Vagina (tissue), 2 donors: ENCODE measurements around the gene RBM20. TPM values are rescaled to one million over a fixed set of nuclear protein-coding genes. Genes with fewer than 3 reads are reported as not detected.

ENCODE experiments used
- DNase-seq, 2 donors: peaks; one replicate each; pipeline ENCODE4 v3.0.0-alpha.2; 2017; ENCODE audit errors: extremely low spot score in 2 of 2
- H3K27ac ChIP-seq: fragments of 200-600 bp; sonication (generic); one replicate; pipeline ENCODE4 v1.5.1; 2019
- H3K27me3 ChIP-seq: fragments of 200-600 bp; sonication (generic); one replicate; pipeline ENCODE4 v1.5.1; 2019
- H3K36me3 ChIP-seq, 2 donors: fragments of 200-600 bp; sonication (generic); one replicate each; pipeline ENCODE4 v1.5.1; 2017 to 2019
- H3K4me1 ChIP-seq: fragments of 200-600 bp; sonication (generic); one replicate; pipeline ENCODE4 v1.5.1; 2019
- H3K4me3 ChIP-seq, 2 donors: fragments of 200-600 bp; sonication (generic); 1 replicate in 1 of 2; 2 replicates in 1 of 2; pipeline ENCODE4 v1.5.1; 2016 to 2019
- H3K9me3 ChIP-seq: fragments of 200-600 bp; sonication (generic); one replicate; pipeline ENCODE4 v1.5.1; 2019
- CTCF ChIP-seq, 3 experiments: fragments of 450-650 bp in 2 of 3; fragments of 200-600 bp in 1 of 3; sonication (generic) in 1 of 3; IDR thresholded peaks; one replicate each; pipeline ENCODE4 v1.5.1; 2017 to 2019; ENCODE audit warnings: antibody characterized with exemption in 3 of 3, mild to moderate bottlenecking in 2 of 3, moderate library complexity in 2 of 3
- POLR2A ChIP-seq, 2 donors: fragments of 450-650 bp; IDR thresholded peaks; one replicate each; pipeline ENCODE4 v1.6.1; 2017; ENCODE audit warnings: antibody characterized with exemption in 2 of 2, mild to moderate bottlenecking in 2 of 2, moderate library complexity in 2 of 2
- POLR2AphosphoS5 ChIP-seq, 2 donors: sonication (generic); formaldehyde crosslinking; IDR thresholded peaks; one replicate each; pipeline ENCODE4 v1.9.0; 2017; ENCODE audit warnings: antibody characterized with exemption in 2 of 2, mild to moderate bottlenecking in 2 of 2, low read depth in 1 of 2; ENCODE audit not compliant: insufficient read depth in 1 of 2
- intact Hi-C: fragments of 100-400 bp; cut with DNase I; formaldehyde crosslinking; loops from one replicate; pipeline ENCODE4 v1.15.1; 2023
- total RNA-seq: library from RNA; depleted of rRNA; stranded (reverse); fragments of >200 nt; gene quantifications from one replicate; pipeline ENCODE4 v1.2.3, GENCODE V29; 2016

RBM20 gene
- total RNA-seq, 1 donor from 2014 or later, result 5.2 TPM

GRCh38 chr10:110644598-110645462 lies 694 bp downstream of the RBM20 start:
- H3K4me1 ChIP-seq, result peaks cover 17% of the 10 kb centered on the region
- H3K27me3 ChIP-seq, result peaks cover 10% of the 10 kb centered on the region
- intact Hi-C loops, result no loop called here
- no peak for DNase-seq
- no peak overlapping the region for H3K27ac ChIP-seq
- TF ChIP-seq POLR2AphosphoS5 (IDR thresholded peaks at IDR 0.05; ENCODE audit: insufficient read depth in 1 of 2, low read depth in 1 of 2) (no peak), POLR2A (IDR thresholded peaks at IDR 0.05) (no peak), CTCF (IDR thresholded peaks at IDR 0.05) (no peak)
- H3K36me3 ChIP-seq, result no peaks in the 10 kb centered on the region
- peak overlapping the region; percentile 43 to 52 for H3K4me3 ChIP-seq
- H3K9me3 ChIP-seq, result no peaks in the 10 kb centered on the region

- TF ChIP-seq POLR2A (IDR thresholded peaks at IDR 0.05) (no peak), POLR2AphosphoS5 (IDR thresholded peaks at IDR 0.05; ENCODE audit: insufficient read depth in 1 of 2, low read depth in 1 of 2) (no peak)
- no peaks in the 10 kb centered on the region for H3K9me3 ChIP-seq
- H3K36me3 ChIP-seq, result no peaks in the 10 kb centered on the region
- DNase-seq, result no peak
- peaks cover 17% of the 10 kb centered on the region for H3K4me1 ChIP-seq
- H3K27me3 ChIP-seq, result peaks cover 10% of the 10 kb centered on the region
- intact Hi-C loops, result no loop called here
- no peak overlapping the region for H3K27ac ChIP-seq
- no peak overlapping the region for H3K4me3 ChIP-seq
These were observed 2.4 kb downstream of the RBM20 start for GRCh38 chr10:110646417-110647135.

GRCh38 chr10:110647136-110647430 lies 2.9 kb downstream of the RBM20 start:
- H3K27ac ChIP-seq, result no peak overlapping the region
- H3K4me1 ChIP-seq, result peaks cover 17% of the 10 kb centered on the region
- no peak for DNase-seq
- no peak for TF ChIP-seq POLR2A (IDR thresholded peaks at IDR 0.05)
- TF ChIP-seq CTCF (IDR thresholded peaks at IDR 0.05), result no peak
- TF ChIP-seq POLR2AphosphoS5 (IDR thresholded peaks at IDR 0.05; ENCODE audit: insufficient read depth in 1 of 2, low read depth in 1 of 2), result no peak
- no peaks in the 10 kb centered on the region for H3K36me3 ChIP-seq
- no peak overlapping the region for H3K4me3 ChIP-seq
- no peaks in the 10 kb centered on the region for H3K9me3 ChIP-seq
- peaks cover 10% of the 10 kb centered on the region for H3K27me3 ChIP-seq
- intact Hi-C loops, result no loop called here

- peaks cover 8% of the 10 kb centered on the region for H3K27me3 ChIP-seq
- H3K4me3 ChIP-seq, result no peak overlapping the region
- peaks cover 8% of the 10 kb centered on the region for H3K4me1 ChIP-seq
- intact Hi-C loops, result no loop called here
- no peaks in the 10 kb centered on the region for H3K36me3 ChIP-seq
- TF ChIP-seq CTCF (IDR thresholded peaks at IDR 0.05), result no peak
- no peak for TF ChIP-seq POLR2A (IDR thresholded peaks at IDR 0.05)
- TF ChIP-seq POLR2AphosphoS5 (IDR thresholded peaks at IDR 0.05; ENCODE audit: insufficient read depth in 1 of 2, low read depth in 1 of 2), result no peak
- no peak overlapping the region for H3K27ac ChIP-seq
- no peaks in the 10 kb centered on the region for H3K9me3 ChIP-seq
- no peak for DNase-seq
These were observed 4.7 kb downstream of the RBM20 start for GRCh38 chr10:110648692-110649346.

- no peaks in the 10 kb centered on the region for H3K36me3 ChIP-seq
- H3K27ac ChIP-seq, result no peak overlapping the region
- no peaks in the 10 kb centered on the region for H3K4me1 ChIP-seq
- peaks cover under 1% of the 10 kb centered on the region for H3K27me3 ChIP-seq
- intact Hi-C loops, result no loop called here
- H3K4me3 ChIP-seq, result no peak overlapping the region
- DNase-seq, result no peak
- H3K9me3 ChIP-seq, result no peaks in the 10 kb centered on the region
- TF ChIP-seq POLR2AphosphoS5 (IDR thresholded peaks at IDR 0.05; ENCODE audit: insufficient read depth in 1 of 2, low read depth in 1 of 2) (no peak), POLR2A (IDR thresholded peaks at IDR 0.05) (no peak)
These were observed 5.5 kb downstream of the RBM20 start for GRCh38 chr10:110649347-110650264.
